Measurements from ENCODE around the gene HNRNPA2B1. TPM values are rescaled to one million over a fixed set of nuclear protein-coding genes. Genes with fewer than 3 reads are reported as not detected.
"Not testable (repeated sequence)": the region's sequence is repeated elsewhere in the genome, so short reads cannot be mapped to it uniquely, and the experiment has no call there.

Gene HNRNPA2B1
- total RNA-seq, 1 donor from 2014 or later: 398 TPM

- Histone ChIP-seq H3K27ac (replicated peaks) (no peak overlapping the region), H3K27me3 (ENCODE audit: low read depth) (no peaks in the 10 kb centered on the region), H3K36me3 (peaks cover 49% of the 10 kb centered on the region), H3K4me3 (no peak overlapping the region), H3K4me1 (peaks cover 46% of the 10 kb centered on the region), H3K9me3 (replicated peaks) (no peaks in the 10 kb centered on the region)
- intact Hi-C loops (cut with micrococcal nuclease): no loop called here
- no peak for DNase-seq
- TF ChIP-seq CTCF (IDR thresholded peaks at IDR 0.05; ENCODE audit: borderline replicate concordance): no peak
Measured at GRCh38 chr7:26185131-26185843, 15.3 kb downstream of the HNRNPA2B1 start.

- H3K9me3 ChIP-seq (replicated peaks); H3K4me3 ChIP-seq; intact Hi-C loops (cut with micrococcal nuclease); H3K27me3 ChIP-seq (ENCODE audit: low read depth); DNase-seq: not testable (repeated sequence)
- peaks cover 41% of the 10 kb centered on the region for H3K36me3 ChIP-seq
- peaks cover 45% of the 10 kb centered on the region for H3K4me1 ChIP-seq
- peak overlapping the region; percentile 44 for H3K27ac ChIP-seq (replicated peaks)
Measured at GRCh38 chr7:26184281-26185101, 16.1 kb downstream of the HNRNPA2B1 start.

- no peaks in the 10 kb centered on the region for H3K27me3 ChIP-seq (ENCODE audit: low read depth)
- TF ChIP-seq CTCF (IDR thresholded peaks at IDR 0.05; ENCODE audit: borderline replicate concordance): no peak
- peak overlapping the region; percentile 44 for H3K27ac ChIP-seq (replicated peaks)
- H3K9me3 ChIP-seq (replicated peaks): no peaks in the 10 kb centered on the region
- no peak overlapping the region for H3K4me3 ChIP-seq
- DNase-seq: no peak
- peaks cover 45% of the 10 kb centered on the region for H3K4me1 ChIP-seq
- intact Hi-C loops (cut with micrococcal nuclease): no loop called here
- peaks cover 34% of the 10 kb centered on the region for H3K36me3 ChIP-seq
Measured at GRCh38 chr7:26183545-26184280, 16.8 kb downstream of the HNRNPA2B1 start.

GRCh38 chr7:26182706-26183105, 17.8 kb downstream of the HNRNPA2B1 start:
- DNase-seq: no peak
- intact Hi-C loops (cut with micrococcal nuclease): no loop called here
- Histone ChIP-seq H3K4me1 (peaks cover 37% of the 10 kb centered on the region), H3K9me3 (replicated peaks) (no peaks in the 10 kb centered on the region), H3K27me3 (ENCODE audit: low read depth) (no peaks in the 10 kb centered on the region), H3K36me3 (peaks cover 23% of the 10 kb centered on the region), H3K4me3 (no peak overlapping the region), H3K27ac (replicated peaks) (peak overlapping the region; percentile 44)
- no peak for TF ChIP-seq CTCF (IDR thresholded peaks at IDR 0.05; ENCODE audit: borderline replicate concordance)

- Histone ChIP-seq H3K27me3 (ENCODE audit: low read depth) (no peaks in the 10 kb centered on the region), H3K9me3 (replicated peaks) (no peaks in the 10 kb centered on the region), H3K4me1 (peaks cover 36% of the 10 kb centered on the region), H3K27ac (replicated peaks) (peak overlapping the region; percentile 44), H3K4me3 (no peak overlapping the region), H3K36me3 (peaks cover 19% of the 10 kb centered on the region)
- no peak for TF ChIP-seq CTCF (IDR thresholded peaks at IDR 0.05; ENCODE audit: borderline replicate concordance)
- intact Hi-C loops (cut with micrococcal nuclease): no loop called here
- no peak for DNase-seq
Measured at GRCh38 chr7:26182283-26182682, 18.3 kb downstream of the HNRNPA2B1 start.
